ENCODE results near the gene CDH13.

DNA sequence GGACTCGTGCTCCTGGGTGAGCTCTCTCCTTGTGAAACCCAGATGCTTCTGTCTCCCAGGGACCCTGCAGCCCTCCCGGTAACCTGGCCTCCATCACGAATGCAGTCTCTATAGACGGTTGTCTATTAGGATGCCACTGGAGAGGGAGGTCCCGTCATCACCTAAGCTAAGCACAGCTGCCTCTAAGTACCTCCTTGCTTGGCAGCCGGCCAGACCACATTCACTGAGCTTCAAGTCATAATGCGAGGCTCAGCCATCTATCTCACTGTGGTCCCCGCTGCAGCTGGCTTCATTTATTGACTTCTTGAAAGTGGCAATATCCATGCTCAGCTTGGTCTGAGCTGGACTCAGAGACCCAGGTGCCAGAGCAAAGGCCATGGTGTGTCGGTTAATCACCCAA is 1106.5 kb downstream of the CDH13 start:
- TF ChIP-seq, protein P1, sequence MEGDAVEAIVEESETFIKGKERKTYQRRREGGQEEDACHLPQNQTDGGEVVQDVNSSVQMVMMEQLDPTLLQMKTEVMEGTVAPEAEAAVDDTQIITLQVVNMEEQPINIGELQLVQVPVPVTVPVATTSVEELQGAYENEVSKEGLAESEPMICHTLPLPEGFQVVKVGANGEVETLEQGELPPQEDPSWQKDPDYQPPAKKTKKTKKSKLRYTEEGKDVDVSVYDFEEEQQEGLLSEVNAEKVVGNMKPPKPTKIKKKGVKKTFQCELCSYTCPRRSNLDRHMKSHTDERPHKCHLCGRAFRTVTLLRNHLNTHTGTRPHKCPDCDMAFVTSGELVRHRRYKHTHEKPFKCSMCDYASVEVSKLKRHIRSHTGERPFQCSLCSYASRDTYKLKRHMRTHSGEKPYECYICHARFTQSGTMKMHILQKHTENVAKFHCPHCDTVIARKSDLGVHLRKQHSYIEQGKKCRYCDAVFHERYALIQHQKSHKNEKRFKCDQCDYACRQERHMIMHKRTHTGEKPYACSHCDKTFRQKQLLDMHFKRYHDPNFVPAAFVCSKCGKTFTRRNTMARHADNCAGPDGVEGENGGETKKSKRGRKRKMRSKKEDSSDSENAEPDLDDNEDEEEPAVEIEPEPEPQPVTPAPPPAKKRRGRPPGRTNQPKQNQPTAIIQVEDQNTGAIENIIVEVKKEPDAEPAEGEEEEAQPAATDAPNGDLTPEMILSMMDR (IDR thresholded peaks at IDR 0.05; ENCODE audit: poor library complexity) = no peak
- TF ChIP-seq EZH2 (IDR thresholded peaks at IDR 0.05; ENCODE audit: borderline replicate concordance) = no peak

Measured in hepatocyte (in vitro differentiated cells).